C4-2B (cell line): Measurements from ENCODE around the gene SOST.

Source experiments
- ZFX ChIP-seq: fragments of 450-650 bp; IDR thresholded peaks from 2 replicates; pipeline ENCODE4 v1.6.1; 2017
- TF ChIP-seq, protein P1 (sequence below): fragments of 450-650 bp; conservative IDR thresholded peaks from 2 replicates; pipeline ENCODE4 v1.5.1; 2017; ENCODE audit warnings: mild to moderate bottlenecking

DNA sequence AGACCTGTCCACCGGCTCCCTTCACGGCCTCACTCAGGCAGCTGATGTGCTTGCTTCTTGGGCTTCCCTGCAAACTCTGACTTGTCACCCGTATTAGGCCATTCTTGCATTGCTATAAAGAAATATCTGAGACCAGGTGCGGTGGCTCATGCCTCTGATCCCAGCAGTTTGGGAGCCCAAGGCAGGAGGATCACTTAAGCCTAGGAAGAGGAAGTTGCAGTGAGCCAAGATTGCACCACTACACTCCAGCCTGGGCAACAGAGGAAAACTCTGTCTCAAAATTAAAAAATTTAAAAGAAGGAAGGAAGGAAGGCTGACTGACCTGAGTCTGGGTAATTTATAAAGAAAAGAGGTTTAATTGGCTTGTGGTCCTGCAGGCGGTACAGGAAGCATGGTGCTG lies 17.0 kb downstream of the SOST start:
- TF ChIP-seq, protein P1, sequence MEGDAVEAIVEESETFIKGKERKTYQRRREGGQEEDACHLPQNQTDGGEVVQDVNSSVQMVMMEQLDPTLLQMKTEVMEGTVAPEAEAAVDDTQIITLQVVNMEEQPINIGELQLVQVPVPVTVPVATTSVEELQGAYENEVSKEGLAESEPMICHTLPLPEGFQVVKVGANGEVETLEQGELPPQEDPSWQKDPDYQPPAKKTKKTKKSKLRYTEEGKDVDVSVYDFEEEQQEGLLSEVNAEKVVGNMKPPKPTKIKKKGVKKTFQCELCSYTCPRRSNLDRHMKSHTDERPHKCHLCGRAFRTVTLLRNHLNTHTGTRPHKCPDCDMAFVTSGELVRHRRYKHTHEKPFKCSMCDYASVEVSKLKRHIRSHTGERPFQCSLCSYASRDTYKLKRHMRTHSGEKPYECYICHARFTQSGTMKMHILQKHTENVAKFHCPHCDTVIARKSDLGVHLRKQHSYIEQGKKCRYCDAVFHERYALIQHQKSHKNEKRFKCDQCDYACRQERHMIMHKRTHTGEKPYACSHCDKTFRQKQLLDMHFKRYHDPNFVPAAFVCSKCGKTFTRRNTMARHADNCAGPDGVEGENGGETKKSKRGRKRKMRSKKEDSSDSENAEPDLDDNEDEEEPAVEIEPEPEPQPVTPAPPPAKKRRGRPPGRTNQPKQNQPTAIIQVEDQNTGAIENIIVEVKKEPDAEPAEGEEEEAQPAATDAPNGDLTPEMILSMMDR: no peak
- no peak for TF ChIP-seq ZFX
